ENCODE measurements around the gene RUNX3. TPM values are rescaled to one million over a fixed set of nuclear protein-coding genes. Genes with fewer than 3 reads are reported as not detected.

Gene RUNX3
- total RNA-seq, 1 experiment from 2014 or later = 8.6 TPM

DNA sequence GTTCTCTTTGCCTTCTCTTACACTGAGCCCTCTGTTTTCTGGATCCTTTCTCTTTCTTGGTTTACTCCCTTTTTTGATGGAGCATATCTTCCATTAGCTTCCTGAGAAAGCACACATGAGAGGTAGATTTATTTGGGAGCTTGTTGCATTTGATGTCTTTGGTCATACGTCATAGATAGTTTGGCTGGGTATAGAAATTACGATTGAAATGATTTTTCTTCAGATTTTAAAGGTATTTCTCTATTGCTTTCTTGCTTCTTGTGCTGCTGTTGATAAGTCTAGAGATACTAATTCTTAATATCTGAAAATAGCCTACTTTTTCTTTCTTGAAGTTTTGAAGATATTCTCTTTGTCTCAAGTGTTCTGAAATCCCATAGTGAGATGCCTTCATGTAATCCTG lies 45.3 kb upstream of the RUNX3 start:
- H3K9me3 ChIP-seq (ENCODE audit: low read depth, low read length, poor library complexity, severe bottlenecking) = peaks cover 22% of the 10 kb centered on the region
- H3K36me3 ChIP-seq (ENCODE audit: insufficient read depth, low read length, poor library complexity, severe bottlenecking) = no peaks in the 10 kb centered on the region
- H3K4me1 ChIP-seq (ENCODE audit: insufficient read depth, low read length, poor library complexity, severe bottlenecking) = peaks cover 20% of the 10 kb centered on the region
- ChIA-PET POLR2A (ENCODE audit: low non-redundant PET) (no interaction called here), CTCF (no interaction called here)
- intact Hi-C loops (cut with micrococcal nuclease; ENCODE audit: unreplicated experiment) = no loop called here
- TF ChIP-seq EZH2 (IDR thresholded peaks at IDR 0.05; ENCODE audit: borderline replicate concordance, low read depth, low read length, poor library complexity, severe bottlenecking) = no peak
- TF ChIP-seq, protein P1, sequence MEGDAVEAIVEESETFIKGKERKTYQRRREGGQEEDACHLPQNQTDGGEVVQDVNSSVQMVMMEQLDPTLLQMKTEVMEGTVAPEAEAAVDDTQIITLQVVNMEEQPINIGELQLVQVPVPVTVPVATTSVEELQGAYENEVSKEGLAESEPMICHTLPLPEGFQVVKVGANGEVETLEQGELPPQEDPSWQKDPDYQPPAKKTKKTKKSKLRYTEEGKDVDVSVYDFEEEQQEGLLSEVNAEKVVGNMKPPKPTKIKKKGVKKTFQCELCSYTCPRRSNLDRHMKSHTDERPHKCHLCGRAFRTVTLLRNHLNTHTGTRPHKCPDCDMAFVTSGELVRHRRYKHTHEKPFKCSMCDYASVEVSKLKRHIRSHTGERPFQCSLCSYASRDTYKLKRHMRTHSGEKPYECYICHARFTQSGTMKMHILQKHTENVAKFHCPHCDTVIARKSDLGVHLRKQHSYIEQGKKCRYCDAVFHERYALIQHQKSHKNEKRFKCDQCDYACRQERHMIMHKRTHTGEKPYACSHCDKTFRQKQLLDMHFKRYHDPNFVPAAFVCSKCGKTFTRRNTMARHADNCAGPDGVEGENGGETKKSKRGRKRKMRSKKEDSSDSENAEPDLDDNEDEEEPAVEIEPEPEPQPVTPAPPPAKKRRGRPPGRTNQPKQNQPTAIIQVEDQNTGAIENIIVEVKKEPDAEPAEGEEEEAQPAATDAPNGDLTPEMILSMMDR (conservative IDR thresholded peaks at IDR 0.05; ENCODE audit: low read depth, low read length) = no peak
- H3K27me3 ChIP-seq (replicated peaks; ENCODE audit: insufficient read depth, low read depth, low read length, poor library complexity) = no peaks in the 10 kb centered on the region
- H3K4me3 ChIP-seq (ENCODE audit: low read depth, low read length, poor library complexity, severe bottlenecking) = no peak overlapping the region
- no peak overlapping the region for H3K27ac ChIP-seq (ENCODE audit: low read depth, low read length, poor library complexity, severe bottlenecking)
- BruUV-seq (replicated peaks) = no TSS peak
- DNase-seq (ENCODE audit: low spot score) = no peak

DNA sequence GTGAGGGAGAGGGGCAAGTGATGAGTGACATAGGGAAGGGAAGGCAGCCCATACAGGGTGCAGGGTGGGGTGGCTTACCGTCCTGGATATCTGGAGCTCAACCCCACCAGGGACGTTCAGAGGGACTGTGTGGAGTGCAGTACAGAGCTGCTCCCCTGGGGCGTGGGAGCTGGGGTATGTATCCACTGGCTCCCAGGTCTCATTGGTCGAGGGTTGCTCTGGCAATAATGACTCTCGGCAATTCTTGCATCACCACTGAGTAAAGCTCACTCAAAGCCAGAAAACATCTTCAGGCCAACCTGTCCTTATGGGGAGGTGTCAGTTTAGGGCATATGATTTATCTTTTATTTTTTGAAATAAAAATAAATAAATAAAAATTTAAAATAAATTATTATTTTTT lies 43.2 kb upstream of the RUNX3 start:
- CTCF ChIA-PET = interaction anchor here (0.5 kb wide), 1 partner anchor 231 kb away, joined by 3 read pairs; no protein-coding TSS in a partner anchor
- Histone ChIP-seq H3K4me3 (ENCODE audit: low read depth, low read length, poor library complexity, severe bottlenecking) (no peak overlapping the region), H3K27me3 (replicated peaks; ENCODE audit: insufficient read depth, low read depth, low read length, poor library complexity) (no peaks in the 10 kb centered on the region), H3K9me3 (ENCODE audit: low read depth, low read length, poor library complexity, severe bottlenecking) (peaks cover 22% of the 10 kb centered on the region), H3K4me1 (ENCODE audit: insufficient read depth, low read length, poor library complexity, severe bottlenecking) (peaks cover 20% of the 10 kb centered on the region), H3K27ac (ENCODE audit: low read depth, low read length, poor library complexity, severe bottlenecking) (no peak overlapping the region), H3K36me3 (ENCODE audit: insufficient read depth, low read length, poor library complexity, severe bottlenecking) (no peaks in the 10 kb centered on the region)
- intact Hi-C loops (cut with micrococcal nuclease; ENCODE audit: unreplicated experiment) = no loop called here
- BruUV-seq (replicated peaks) = no TSS peak
- no peak for DNase-seq (ENCODE audit: low spot score)
- TF ChIP-seq, protein P1 (conservative IDR thresholded peaks at IDR 0.05; ENCODE audit: low read depth, low read length) = no peak
- TF ChIP-seq EZH2 (IDR thresholded peaks at IDR 0.05; ENCODE audit: borderline replicate concordance, low read depth, low read length, poor library complexity, severe bottlenecking) = no peak
- POLR2A ChIA-PET (ENCODE audit: low non-redundant PET) = no interaction called here

DNA sequence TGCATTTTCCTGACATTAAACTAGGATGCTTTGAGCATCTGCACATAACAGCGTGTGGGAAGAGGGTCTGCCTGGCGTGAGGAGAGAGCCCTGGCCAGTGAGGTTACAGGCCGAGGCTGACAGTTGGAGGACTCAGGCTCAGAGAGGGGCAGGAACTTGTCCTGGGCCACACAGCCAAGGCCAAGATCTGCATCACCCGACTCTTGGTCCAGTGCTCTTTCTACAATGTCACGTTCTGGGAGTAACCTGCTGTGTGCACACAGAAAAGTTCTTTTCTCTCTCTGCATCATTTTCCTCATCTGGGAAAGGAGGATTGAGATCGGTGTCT lies 42.8 kb upstream of the RUNX3 start:
- intact Hi-C loops (cut with micrococcal nuclease; ENCODE audit: unreplicated experiment) = no loop called here
- TF ChIP-seq, protein P1 (conservative IDR thresholded peaks at IDR 0.05; ENCODE audit: low read depth, low read length) = no peak
- H3K4me1 ChIP-seq (ENCODE audit: insufficient read depth, low read length, poor library complexity, severe bottlenecking) = peaks cover 20% of the 10 kb centered on the region
- H3K27ac ChIP-seq (ENCODE audit: low read depth, low read length, poor library complexity, severe bottlenecking) = no peak overlapping the region
- no peaks in the 10 kb centered on the region for H3K36me3 ChIP-seq (ENCODE audit: insufficient read depth, low read length, poor library complexity, severe bottlenecking)
- peaks cover 22% of the 10 kb centered on the region for H3K9me3 ChIP-seq (ENCODE audit: low read depth, low read length, poor library complexity, severe bottlenecking)
- no peak for DNase-seq (ENCODE audit: low spot score)
- no peaks in the 10 kb centered on the region for H3K27me3 ChIP-seq (replicated peaks; ENCODE audit: insufficient read depth, low read depth, low read length, poor library complexity)
- ChIA-PET CTCF (interaction anchor here (0.5 kb wide), 1 partner anchor 232 kb away, joined by 3 read pairs; no protein-coding TSS in a partner anchor), POLR2A (ENCODE audit: low non-redundant PET) (no interaction called here)
- no peak overlapping the region for H3K4me3 ChIP-seq (ENCODE audit: low read depth, low read length, poor library complexity, severe bottlenecking)
- no TSS peak for BruUV-seq (replicated peaks)
